Measurements from ENCODE around the gene TSSC4. TPM values are rescaled to one million over a fixed set of nuclear protein-coding genes. Genes with fewer than 3 reads are reported as not detected.
A peak's percentile ranks its signal among the peaks of the same experiment; 100 is the strongest.

The TSSC4 gene
- total and polyA plus RNA-seq, 9 of the 15 experiments (the other 6 are each of a cell fraction or from before 2014, with no cell fraction given), result 0.41 to 54.2 (median 11.0) TPM

- FAIRE-seq (no peak), ATAC-seq (peak; percentile 34), DNase-seq (ENCODE audit: extremely low read depth in 1 of 4, low spot score in 3 of 4) (peak in 1 of 4 experiments; percentile 40)
- POLR2A ChIA-PET, result interaction anchor here (1.2 to 2.3 kb wide), 5 partner anchors 13 to 32 kb away, joined by 3 to 11 read pairs (median 7); partner anchors contain the start of gene CD81
- intact Hi-C loops (cut with micrococcal nuclease), result loop anchor here (1.0 to 5.0 kb wide), 2 partner anchors 21 to 92 kb away; no protein-coding TSS in a partner anchor
- in situ Hi-C loops (cut with MboI), result no loop called here
- peaks cover 28% of the 10 kb centered on the region for H3K79me2 ChIP-seq (ENCODE audit: control insufficient read depth, insufficient read depth, low read length)
- BruUV-seq (replicated peaks), result TSS peak; percentile 85
- WGBS (ENCODE audit: insufficient coverage, low coverage, missing lambda C conversion rate), result 3% methylated on average over 23 of the region's 23 CpGs
- peaks cover 55% of the 10 kb centered on the region; the same call in 1 of the 3 replicates for H3K36me3 ChIP-seq (ENCODE audit: control insufficient read depth, insufficient read depth, low read length)
- peak overlapping the region; percentile 71 for H3K4me3 ChIP-seq
- peak overlapping the region; percentile 94 to 98 for H3K9ac ChIP-seq (ENCODE audit: insufficient read depth in 1 of 2, low read depth in 2 of 2, low read length in 2 of 2)
- no peaks in the 10 kb centered on the region; the same call in 1 of the 2 replicates for H4K20me1 ChIP-seq (replicated peaks; ENCODE audit: control insufficient read depth, insufficient read depth, low read length)
- H2AFZ ChIP-seq (ENCODE audit: low read depth, low read length), result peak overlapping the region; percentile 53; the same call in 1 of the 2 replicates
- no peaks in the 10 kb centered on the region for H3K27me3 ChIP-seq (ENCODE audit: control insufficient read depth in 2 of 2, insufficient read depth in 2 of 2, low read length in 2 of 2)
- CTCF ChIA-PET (ENCODE audit: low intra/inter-chr PET ratio), result interaction anchor here (0.6 to 1.6 kb wide), 5 partner anchors 20 to 132 kb away, joined by 3 to 6 read pairs (median 4); no protein-coding TSS in a partner anchor
- peaks cover 12 to 72% of the 10 kb centered on the region in 2 experiments; a peak in 4 of 5 replicates for H3K4me1 ChIP-seq (replicated peaks in 1 of 2; ENCODE audit: control insufficient read depth in 2 of 2, insufficient read depth in 2 of 2, low read length in 2 of 2)
- H3K27ac ChIP-seq (ENCODE audit: extremely low read depth, low read depth, low read length), result peak overlapping the region; percentile 76
- H3K4me2 ChIP-seq (ENCODE audit: insufficient read depth, low read length), result peak overlapping the region; percentile 75
- no peaks in the 10 kb centered on the region for H3K9me1 ChIP-seq (ENCODE audit: control insufficient read depth, insufficient read depth, low read length)
- H3K9me3 ChIP-seq (replicated peaks; ENCODE audit: control insufficient read depth, insufficient read depth, low read depth, low read length), result no peaks in the 10 kb centered on the region
- TF ChIP-seq FOXP1 (CRISPR knock-in tag; IDR thresholded peaks at IDR 0.05) (0 out of 2 replicates have a peak, but pooled peaks have one; percentile 14), ZNF717 (CRISPR knock-in tag; IDR thresholded peaks at IDR 0.05) (0 out of 2 replicates have a peak, but pooled peaks have one; percentile 10), FOXA3 (CRISPR knock-in tag; conservative IDR thresholded peaks at IDR 0.05 in 1 of 2, IDR thresholded peaks at IDR 0.05 in 1 of 2) (no peak), ZNF551 (CRISPR knock-in tag; IDR thresholded peaks at IDR 0.05) (no peak), ZBTB17 (CRISPR knock-in tag; IDR thresholded peaks at IDR 0.05) (peak; percentile 60; the same call in 1 of the 2 replicates), ZNF263 (CRISPR knock-in tag; IDR thresholded peaks at IDR 0.05; ENCODE audit: borderline replicate concordance) (peak; percentile 60; the same call in 1 of the 2 replicates), SETDB1 (IDR thresholded peaks at IDR 0.05; ENCODE audit: low read length) (no peak), HNRNPL (IDR thresholded peaks at IDR 0.05; ENCODE audit: low read depth, low read length) (no peak), RBBP5 (IDR thresholded peaks at IDR 0.05; ENCODE audit: borderline replicate concordance, insufficient read depth, low read length, poor library complexity, severe bottlenecking) (peak; percentile 8), ELK1 (CRISPR knock-in tag; IDR thresholded peaks at IDR 0.05) (peak; percentile 77; the same call in 1 of the 2 replicates), BRF1 (IDR thresholded peaks at IDR 0.05; ENCODE audit: borderline replicate concordance, extremely low read depth, insufficient read length) (no peak), TRIM28 (IDR thresholded peaks at IDR 0.05) (0 out of 2 replicates have a peak, but pooled peaks have one; percentile 10), MYC (IDR thresholded peaks at IDR 0.05; ENCODE audit: low read depth, low read length) (no peak), MYC (CRISPR knock-in tag; IDR thresholded peaks at IDR 0.05; ENCODE audit: borderline replicate concordance, low read depth) (0 out of 2 replicates have a peak, but pooled peaks have one; percentile 28), ETV1 (tag; conservative IDR thresholded peaks at IDR 0.05; ENCODE audit: low read depth) (no peak), JUN (IDR thresholded peaks at IDR 0.05; ENCODE audit: borderline replicate concordance, low read depth, low read length) (no peak), JUN (CRISPR knock-in tag; IDR thresholded peaks at IDR 0.05; ENCODE audit: borderline replicate concordance) (no peak), SOX6 (IDR thresholded peaks at IDR 0.05) (no peak), SIN3A (IDR thresholded peaks at IDR 0.05; ENCODE audit: borderline replicate concordance in 2 of 2, control insufficient read depth in 1 of 2, low read depth in 2 of 2, low read length in 2 of 2) (peak; percentile 13 to 70; a peak in 1 of 4 replicates), ZNF586 (CRISPR knock-in tag; conservative IDR thresholded peaks at IDR 0.05) (no peak), GABPB2 (CRISPR knock-in tag; conservative IDR thresholded peaks at IDR 0.05) (0 out of 2 replicates have a peak, but pooled peaks have one; percentile 6)
Observed at GRCh38 chr11:2399488-2400068, 972 bp upstream of the TSSC4 start.

Measured in K562 (cell line).